T-helper 2 cell (primary cell): ENCODE measurements around the gene CNTNAP2.
A peak's percentile ranks its signal among the peaks of the same experiment; 100 is the strongest.
"Not testable (repeated sequence)": the region's sequence is repeated elsewhere in the genome, so short reads cannot be mapped to it uniquely, and the experiment has no call there.

Experiments
- DNase-seq, 5 experiments: peaks; one replicate each; pipeline versions ENCODE4 v3.0.0 to v3.0.0-alpha.2; 2012 to 2022

The CNTNAP2 gene

DNA sequence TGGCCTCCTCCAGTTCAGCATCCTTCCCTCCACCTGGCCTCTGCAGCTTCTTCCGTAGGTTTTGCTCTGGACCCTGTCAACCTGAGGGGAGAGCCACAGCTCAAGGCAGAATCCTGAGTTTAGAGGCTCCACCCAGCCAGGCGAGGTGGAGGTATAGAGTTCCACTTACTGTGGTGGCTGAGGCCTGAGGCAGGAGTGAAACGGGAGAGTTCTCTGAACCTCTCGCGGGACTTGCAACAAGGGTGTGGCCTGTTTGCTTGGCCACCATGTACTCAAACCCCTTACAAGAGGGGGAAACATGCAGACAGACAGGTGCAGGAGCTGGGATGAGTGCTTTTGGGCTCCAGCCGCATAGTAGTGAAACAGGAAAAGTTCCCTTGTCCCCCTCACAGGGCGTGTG lies 2320.0 kb downstream of the CNTNAP2 start:
- DNase-seq: no peak

DNA sequence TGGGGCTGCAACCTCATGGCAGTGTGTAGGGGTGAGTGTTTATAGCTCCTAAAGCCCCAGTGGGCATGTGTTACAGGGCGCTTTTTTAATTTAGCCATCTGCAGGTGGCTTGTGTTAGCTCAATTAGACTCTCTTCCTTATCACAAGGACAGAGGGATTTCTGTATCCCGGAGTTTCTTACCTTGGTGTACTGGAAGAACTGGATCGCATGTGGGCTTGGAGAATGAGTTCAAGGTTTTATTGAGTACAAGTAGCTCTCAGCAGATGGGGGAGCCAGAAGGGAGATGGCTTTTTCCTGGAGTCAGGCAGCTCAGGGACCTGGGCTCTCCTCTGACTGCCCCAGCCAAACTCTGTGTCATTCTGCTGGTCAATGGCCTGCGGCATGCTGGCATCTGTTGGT lies 2320.4 kb downstream of the CNTNAP2 start:
- DNase-seq: no peak

DNA sequence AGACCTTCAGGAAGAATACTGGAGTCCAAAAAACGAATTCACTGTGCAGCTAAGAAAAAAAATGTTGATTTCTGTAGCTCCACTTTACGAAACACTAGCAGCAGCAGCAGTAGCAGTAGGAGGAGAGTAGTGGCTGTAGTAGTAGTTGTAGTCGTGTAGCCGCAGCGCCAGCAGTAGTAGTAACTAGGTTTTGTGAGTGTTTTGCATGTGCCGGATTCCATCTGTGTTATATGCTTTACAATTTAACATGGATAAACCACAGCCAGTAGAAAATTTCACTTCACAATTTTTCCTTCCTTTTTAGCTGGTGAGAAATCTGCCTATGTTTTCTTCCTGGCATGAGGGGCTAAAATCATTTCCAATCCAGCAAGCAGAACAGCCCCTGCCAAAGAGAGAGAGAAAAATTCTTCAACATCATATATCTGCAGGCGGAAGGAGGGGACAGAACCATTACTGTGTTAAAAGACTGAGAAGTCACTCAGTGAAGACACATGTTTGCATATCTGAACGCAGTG lies 2325.6 kb downstream of the CNTNAP2 start:
- DNase-seq: no peak

DNA sequence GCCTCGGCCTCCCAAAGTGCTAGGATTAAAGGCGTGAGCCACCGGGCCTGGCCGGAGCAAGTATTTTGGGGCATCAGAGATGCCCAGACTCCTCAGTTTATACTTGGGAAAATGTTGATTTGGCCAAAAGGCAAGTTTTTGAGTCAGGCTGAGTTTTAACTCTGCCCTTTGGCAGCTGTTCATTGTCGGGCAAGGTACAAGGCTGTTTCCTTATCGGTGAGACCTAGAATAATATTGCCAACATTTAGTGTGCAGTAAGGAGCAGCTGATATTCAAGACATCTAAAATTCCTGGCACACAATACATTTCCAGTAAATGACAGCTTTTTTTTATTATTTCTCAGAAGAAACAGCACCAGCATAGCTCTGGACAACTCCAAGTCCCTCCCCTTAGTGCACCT lies 2326.3 kb downstream of the CNTNAP2 start:
- DNase-seq: no peak

DNA sequence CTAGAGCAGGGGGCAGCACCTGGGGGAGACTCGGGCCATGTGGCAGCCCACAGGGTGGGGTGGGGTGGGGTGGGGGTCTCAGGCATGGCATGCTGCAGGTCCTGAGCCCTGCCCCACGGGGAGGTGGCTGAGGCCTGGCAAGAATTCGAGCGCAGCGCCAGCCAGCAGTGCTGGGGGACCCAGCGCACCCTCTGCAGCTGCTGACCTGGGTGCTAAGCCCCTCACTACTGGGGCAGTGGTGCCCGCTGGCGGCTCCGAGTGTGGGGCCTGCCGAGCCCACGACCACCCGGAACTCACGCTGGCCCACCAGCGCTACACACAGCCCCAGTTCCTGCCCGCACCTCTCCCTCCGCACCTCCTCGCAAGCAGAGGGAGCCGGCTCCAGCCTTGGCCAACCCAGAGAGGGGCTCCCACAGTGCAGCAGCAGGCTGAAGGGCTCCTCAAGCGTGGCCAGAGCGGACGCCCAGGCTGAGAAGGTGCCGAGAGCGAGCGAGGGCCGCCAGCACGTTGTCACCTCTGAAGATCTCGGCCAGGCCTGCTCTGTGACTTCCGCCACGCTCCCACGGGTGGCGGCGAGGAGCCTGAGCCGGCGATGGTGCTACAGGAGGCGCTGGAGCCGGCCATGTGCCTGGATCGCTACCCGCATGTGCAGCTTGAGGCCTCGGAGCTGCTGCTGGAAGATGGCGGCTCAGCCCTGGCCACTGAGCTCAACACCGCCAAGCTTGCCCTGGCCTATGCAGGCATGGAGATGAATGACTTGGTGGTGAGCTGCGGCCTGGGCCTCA lies 2328.9 kb downstream of the CNTNAP2 start:
- DNase-seq: no peak

DNA sequence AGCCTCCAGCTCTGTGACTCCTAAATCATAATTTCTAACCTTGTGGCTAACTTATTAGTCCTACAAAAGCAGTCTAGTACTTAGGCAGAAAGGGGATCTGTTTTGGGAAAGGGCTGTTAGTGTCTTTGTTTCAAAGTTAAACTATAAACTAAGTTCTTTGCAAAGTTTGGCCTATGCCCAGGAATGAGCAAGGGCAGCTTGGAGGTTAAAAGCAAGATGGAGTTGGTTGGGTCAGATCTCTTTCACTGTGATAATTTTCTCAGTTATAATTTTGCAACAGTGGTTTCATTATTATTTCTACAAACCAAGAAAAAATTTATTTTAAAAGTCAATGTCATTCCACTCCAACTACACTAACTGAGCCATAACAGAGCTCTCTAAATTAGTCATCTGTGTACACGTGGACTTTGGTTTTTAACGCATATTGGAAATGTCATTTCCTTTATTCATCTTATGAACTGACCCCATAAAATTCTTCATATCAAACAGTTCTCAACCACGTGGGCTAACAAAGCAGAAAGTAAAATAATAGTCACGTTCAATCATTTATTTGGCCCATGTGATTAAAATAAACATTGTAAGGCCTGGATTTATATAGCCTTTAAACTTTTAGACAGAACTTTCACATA lies 2330.7 kb downstream of the CNTNAP2 start:
- DNase-seq: peak in 1 of 5 experiments; percentile 55

DNA sequence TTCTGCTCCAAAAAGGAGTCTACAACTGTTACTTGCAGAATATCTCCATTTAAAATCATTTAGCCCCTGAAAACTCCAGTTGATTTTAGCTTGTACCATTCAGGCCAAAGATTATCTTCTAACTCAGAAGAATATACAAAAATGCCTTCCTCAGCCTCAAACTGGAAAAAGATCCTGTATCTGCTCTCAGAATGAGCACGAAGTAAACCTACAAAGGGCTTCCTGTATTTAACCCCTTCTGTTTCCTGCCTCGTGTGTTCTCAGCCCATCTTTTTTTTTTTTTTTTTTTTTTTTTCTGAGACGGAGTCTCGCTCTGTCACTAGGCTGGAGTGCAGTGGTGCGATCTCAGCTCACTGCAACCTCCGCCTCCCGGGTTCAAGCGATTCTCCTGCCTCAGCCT lies 2334.9 kb downstream of the CNTNAP2 start:
- peak in 1 of 5 experiments; percentile 59 for DNase-seq

DNA sequence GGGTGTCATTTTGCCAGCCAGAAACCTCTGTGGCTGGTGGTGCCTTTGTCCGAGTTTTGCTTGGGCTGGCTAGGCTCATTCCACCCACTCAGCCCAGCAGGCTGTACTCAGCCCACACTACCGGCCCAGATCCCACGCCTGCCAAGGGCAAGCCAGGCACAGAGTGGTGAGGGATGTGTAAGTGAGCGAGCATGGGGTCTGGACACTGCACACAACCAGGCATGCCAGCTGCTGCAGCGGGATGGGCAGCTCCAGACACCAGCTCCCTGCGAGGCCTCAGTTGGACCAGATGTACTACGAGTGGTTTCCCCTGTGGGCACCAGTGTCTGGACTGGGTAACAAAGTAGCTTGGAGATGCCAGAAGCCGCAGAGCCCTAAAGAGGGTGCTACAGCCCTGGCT lies 2339.8 kb downstream of the CNTNAP2 start:
- no peak for DNase-seq

DNA sequence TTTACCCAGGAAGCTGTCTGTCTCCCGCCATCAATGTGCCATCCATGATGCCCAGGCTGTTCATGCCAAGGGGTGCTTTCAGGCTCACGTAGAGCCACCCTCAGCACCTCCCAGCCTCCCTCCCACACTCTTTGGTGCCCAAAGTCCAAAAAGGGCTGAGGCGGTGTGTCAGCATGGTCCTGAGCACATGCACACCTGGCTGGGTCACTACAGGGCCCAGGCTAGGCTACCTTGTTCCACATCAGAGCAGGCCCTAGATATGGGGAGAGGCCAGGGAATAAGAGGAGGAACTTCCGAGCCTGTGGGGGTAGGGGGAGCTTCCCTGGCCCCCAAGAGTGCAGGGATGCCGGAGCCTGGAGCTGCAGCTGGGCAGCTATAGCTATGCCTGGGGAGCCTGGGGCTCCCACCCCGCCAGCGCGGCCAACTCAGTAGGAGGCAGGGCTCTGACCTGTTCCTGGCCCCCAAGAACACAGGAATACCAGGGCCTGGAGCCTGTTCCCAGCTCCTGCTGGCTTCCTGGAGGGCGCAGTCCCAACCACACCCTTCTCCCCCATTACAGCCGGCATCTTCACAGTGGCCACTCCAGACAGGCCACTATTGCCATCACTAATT lies 2340.8 kb downstream of the CNTNAP2 start:
- no peak for DNase-seq

DNA sequence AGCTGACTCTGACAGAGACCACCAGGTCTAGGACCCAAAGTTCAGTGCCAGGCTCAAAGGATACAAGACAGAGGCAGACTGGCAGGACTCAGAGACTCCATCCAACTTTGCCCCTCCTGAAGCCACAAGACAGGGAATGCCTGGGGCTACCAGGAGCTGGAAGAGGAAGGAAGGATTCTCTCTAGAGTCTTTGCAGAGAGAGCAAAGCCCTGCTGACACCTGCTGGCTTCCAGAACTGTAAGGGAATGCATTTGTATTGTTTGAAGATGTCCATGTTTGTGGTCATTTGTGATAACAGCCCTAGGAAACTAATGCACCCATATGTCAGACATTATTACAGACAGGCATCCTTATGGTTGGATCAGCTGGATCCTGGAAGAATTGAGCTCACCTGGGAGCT lies 2341.7 kb downstream of the CNTNAP2 start:
- no peak for DNase-seq

DNA sequence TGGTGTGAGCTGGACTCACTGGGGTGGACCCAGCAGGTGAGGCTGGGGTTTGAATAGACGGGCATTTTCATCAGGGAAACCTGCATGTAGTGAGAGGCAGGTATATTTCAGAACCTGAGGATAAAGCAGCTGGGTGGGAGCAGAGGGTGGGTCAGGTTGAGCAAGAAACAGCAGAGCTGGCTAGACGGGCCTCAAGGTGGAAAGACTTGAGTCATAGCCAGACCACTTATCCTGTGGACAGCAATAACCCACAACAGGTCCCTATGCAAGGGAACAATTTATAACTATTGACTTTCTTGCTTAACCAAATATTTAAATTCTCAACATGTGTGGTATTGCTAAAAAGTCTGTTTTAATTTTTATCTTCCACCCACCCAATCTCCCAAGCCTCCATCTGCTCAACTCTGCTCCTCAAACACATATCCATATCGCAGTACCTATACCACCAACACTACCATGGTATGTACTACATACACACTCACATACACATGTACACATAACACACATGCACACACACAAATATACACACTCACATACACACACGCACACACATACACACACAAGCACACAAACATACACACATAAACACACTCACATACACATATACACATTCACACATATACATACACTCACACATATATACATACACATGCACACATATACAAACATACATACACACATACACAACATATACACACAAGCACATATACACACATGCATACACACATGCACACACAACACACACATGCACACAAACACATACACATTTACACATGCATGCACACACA lies 2345.0 kb downstream of the CNTNAP2 start:
- DNase-seq: no peak

DNA sequence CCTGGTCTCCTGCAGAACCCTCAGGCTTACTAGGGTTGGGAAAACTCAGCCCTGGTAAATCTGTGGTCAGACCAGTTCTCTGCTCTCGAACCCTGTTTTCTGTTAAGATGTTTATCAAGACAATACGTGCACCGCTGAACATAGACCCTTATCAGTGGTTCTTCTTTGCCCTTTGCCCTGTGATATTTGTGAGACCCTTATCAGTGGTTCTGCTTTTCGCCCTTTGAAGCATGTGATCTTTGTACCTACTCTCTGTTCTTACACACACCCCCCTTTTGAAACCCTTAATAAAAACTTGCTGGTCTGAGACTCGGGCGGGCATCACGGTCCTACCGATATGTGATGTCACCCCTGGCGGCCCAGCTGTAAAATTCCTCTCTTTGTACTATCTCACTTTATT lies 2346.2 kb downstream of the CNTNAP2 start:
- DNase-seq: not testable (repeated sequence)

DNA sequence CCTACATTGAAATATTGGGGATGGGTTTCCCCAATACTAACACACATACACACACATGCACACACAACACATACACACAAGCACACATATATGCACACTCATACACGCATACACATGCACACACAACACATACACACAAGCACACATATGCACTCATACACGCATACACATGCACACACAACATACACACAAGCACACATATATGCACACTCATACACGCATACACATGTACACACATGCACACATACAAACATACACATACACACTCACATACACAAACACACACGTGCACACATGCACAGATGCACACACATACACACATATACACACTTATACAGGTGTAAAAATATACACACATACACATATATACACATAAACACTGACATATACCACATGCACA lies 2346.6 kb downstream of the CNTNAP2 start:
- no peak for DNase-seq

DNA sequence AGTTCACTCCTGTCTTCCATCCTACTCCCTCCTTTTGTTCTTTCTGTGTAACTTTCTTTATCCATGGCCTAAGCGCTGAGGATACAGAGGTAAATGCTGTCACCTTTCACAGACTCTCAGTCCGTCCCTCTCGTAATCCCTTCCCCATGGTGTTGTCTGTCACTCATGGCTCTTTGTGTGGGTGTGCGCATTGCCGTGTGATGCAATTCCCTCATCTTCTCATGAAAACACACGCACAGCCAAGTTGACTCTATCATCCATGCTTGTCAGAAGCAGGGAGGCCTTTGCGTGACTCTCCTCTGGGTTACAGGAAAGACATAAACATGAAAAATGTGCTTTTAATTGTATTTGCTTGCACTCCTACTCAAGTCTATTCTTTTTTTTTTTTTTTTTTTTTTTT lies 2348.3 kb downstream of the CNTNAP2 start:
- no peak for DNase-seq

DNA sequence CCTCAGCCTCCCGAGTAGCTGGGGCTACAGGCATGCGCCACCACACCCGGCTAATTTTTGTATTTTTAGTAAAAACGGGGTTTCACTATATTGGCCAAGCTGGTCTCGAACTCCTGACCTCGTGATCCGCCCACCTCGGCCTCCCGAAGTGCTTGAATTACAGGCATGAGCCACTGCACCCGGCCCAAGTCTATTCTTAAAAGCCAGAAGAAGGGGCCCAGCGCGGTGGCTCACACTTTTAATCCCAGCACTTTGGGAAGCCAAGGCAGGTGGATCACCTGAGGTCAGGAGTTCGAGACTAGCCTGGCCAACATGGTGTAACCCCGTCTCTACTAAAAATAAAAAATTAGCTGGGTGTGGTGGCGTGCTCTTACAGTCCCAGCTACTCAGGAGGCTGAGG lies 2348.8 kb downstream of the CNTNAP2 start:
- DNase-seq: not testable (repeated sequence)

DNA sequence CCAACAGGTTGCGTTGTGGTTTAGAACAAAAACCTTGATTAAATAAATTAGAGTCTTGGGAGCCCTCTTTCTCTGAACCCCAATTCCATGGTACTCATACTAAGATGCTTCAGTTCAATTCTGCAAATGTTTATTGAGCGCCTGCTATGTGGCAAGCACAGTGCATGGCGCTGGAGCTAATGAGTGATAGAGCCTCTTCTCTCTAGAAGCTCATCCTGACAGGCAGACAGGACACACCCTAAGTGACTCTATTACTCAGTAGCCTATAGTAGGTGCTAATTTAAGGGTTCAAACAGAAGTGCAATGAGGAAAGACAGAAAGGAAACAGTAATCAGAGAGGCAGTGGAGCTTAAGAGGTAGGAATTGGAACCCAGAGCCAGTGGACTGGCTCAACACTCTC lies 2349.5 kb downstream of the CNTNAP2 start:
- no peak for DNase-seq

DNA sequence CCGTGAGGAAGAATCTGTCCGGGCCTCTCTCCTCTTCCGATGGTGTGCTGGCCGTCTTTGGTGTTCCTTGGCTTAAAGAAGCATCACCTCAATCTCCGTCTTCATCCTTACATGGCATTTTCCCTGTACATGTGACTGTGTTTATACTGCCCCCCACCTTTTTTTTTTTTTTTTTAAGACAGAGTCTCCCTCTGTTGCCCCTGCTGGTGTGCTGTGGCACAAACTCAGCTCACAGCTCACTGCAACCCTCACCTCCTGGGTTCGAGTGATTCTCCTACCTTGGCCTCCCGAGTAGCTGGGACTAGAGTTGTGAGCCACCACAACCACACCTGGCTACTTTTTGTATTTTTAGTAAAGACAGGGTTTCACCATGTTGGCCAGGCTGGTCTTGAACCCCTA lies 2352.1 kb downstream of the CNTNAP2 start:
- DNase-seq: no peak
